22Rv1 (cell line): Measurements from ENCODE around the gene WDR87.

Experiments
- CTCF ChIP-seq: fragments of 450-650 bp; IDR thresholded peaks from 2 replicates; pipeline ENCODE4 v1.5.1; 2017; ENCODE audit warnings: mild to moderate bottlenecking
- ZFX ChIP-seq: fragments of 450-650 bp; IDR thresholded peaks from 2 replicates; pipeline ENCODE4 v1.6.1; 2017; ENCODE audit warnings: antibody characterized with exemption, borderline replicate concordance

- TF ChIP-seq CTCF, result no peak
- no peak for TF ChIP-seq ZFX
Observed at GRCh38 chr19:37907735-37908455, 1.5 kb upstream of the WDR87 start.
